DMS153 (cell line): Measurements from ENCODE around the gene TAF15.

Experiments used
- DNase-seq: peaks from one replicate; lab custom pipeline; 2025; lab: John Stamatoyannopoulos, UW

The TAF15 gene

DNA sequence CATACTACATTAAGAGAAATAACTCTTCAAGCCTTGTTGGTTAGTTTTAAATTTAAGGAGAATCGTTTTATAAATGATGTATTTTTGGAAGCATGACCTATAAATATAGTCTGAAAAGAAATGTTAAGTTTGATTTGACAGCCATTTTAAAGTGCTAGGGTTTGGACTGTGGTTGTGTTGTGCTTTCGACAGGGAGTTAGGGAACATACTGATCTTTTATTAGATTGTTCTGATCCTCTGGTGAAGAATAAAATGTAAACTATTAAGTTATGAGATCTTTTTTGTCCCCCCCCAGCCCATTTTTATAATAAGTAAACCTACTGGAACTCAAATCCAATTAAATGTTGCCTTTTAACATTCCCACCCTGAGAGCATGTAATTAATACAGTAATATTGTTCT, 12.0 kb downstream of the TAF15 start:
- no peak for DNase-seq

DNA sequence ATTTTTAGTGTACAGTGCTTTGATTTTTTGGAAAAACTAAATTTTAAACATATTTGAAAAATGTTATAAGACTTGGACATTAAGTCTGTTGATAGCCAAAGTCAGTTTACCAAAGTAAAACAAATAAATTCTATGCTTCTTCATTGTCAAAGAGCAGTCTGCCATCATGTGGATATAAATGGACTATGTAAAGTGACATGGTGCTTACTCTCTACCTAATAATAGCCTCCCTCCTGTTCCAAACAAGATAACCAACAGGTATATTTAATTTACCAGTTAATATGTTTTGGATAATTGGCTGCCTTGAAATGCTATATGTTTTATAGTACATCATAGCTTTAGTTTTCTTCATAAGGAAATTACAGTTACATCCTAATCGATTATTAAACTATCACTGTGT, 15.9 kb downstream of the TAF15 start:
- no peak for DNase-seq

DNA sequence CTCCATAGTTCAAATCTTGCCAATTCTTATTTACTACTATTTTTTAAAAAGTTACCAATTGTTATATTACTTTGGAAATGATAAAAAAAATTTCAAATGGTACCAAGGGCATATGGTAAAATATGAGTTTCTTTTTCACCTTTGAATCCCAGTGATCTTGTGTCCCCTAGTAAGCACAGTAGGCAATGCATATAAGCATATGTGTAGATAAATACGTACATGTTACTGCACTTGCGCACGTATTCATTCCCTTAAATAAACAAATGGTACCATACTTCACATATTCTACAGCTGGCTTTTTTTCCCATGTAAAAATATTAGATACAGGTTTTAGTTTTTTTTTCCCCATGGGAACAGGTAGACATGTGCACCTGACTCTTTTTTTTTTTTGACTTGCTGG, 31.8 kb downstream of the TAF15 start:
- DNase-seq: no peak

DNA sequence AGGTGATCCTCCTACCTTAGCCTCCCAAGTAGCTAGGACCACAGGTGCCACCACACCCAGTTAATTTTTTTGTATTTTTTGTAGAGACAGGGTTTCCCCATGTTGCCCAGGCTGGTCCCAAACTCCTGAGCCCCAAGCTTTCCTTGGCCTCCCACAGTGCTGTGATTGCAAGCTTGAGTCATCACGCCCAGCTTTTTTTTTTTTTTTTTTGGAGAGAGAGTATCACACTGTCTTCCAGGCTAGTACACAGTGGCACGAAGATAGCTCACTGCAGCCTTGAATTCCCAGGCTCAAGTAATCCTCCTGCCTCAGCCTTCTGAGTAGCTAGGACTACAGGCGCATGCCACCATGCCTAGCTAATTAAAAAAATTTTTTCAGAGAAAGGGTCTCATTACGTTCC, 32.2 kb downstream of the TAF15 start:
- DNase-seq: no peak

DNA sequence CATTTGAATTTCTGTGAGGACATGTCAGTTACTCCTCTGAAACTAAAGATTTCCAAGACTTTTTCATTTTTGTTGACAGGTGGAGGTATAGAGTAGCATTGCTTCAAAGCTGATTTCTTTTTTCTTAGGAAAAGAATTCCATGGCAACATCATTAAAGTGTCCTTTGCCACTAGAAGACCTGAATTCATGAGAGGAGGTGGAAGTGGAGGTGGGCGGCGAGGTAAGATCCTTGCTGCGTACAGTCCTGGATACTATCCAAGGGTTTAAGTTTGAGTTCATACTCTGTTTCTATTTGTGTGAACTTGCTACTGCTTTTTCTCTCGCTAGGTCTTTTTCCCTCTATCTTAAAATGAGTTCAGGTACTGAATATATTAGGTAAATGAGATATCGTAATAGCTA, 33.0 kb downstream of the TAF15 start:
- DNase-seq: no peak

DNA sequence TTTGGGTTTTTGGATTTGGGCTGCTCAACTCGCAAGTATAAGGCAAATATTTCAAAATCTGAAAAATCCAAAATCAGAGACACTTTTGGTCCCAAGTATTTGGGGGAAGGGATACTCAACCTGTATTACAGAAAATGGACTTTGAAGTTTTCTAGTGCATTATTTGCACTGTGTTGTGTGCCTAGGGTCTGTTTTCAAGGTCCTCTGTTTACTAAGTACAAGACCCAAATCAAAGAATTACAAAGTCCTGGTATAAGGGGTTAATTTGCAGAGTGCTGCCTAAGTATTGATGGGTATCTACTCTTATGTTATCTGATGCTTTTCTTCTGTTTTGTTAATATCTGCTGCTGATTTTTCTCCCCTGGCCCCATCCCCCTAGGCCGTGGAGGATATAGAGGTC, 34.4 kb downstream of the TAF15 start:
- no peak for DNase-seq

DNA sequence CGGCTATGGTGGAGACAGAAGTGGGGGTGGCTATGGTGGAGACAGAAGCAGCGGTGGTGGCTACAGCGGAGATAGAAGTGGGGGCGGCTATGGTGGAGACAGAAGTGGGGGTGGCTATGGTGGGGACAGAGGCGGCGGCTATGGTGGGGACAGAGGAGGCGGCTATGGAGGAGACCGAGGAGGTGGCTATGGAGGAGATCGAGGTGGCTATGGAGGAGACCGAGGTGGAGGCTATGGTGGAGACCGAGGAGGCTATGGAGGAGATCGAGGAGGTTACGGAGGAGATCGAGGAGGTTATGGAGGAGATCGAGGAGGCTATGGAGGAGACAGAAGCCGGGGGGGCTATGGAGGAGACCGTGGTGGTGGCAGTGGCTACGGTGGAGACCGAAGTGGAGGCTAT, 35.3 kb downstream of the TAF15 start:
- DNase-seq: no peak

DNA sequence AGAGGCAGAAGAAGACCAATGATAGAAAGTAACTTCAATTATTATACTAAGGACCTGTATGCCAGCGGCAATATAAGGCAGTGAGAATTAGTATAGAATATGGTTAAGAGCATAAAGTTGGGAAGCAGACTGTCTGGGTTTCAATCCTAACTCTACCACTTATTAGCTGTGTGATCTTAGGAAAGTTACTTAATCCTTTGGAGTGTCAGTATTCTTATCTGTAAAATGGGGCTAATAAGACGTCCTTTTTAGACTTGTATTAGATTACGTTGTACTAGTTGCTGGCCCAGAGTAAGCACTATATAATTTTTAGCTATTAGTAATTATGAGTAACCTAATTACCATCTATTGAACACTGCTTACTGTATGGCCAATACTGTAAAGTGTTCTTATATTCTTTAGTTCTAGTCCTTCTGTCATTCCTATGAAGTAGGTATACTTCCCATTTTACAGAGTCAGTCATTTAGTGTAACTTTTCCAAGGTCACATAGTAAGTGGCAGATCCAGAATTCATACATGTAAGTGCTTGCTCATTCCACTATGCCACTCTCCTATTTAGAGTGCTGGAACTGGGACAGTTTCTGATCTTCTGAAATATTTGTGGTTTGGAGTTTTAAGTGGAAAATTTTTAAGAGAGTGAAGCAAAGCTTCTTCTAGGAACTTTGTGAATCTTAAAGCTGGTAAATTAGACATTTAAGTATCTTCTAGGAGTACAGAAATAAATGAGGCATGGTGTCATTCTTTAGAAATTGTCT, 36.9 kb downstream of the TAF15 start:
- no peak for DNase-seq

DNA sequence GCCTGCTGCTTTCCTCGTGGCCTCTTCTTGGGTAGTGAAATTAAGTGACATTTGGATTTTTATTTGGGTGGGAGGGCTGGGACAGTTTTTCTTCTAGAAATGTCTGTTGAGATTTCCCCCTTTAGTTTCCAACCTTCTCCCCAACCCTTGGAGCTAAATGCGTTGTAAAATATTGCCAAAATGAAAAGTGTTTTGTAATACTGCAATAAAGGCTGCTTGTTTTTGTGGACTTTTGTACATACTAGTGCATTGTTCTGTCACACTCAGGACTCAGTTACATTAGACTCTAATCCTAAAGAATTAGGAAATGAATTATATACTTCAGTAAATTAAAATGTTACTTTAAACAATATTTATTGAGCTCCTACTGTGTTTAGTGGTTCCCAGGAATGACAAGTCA, 37.7 kb downstream of the TAF15 start:
- DNase-seq: no peak

DNA sequence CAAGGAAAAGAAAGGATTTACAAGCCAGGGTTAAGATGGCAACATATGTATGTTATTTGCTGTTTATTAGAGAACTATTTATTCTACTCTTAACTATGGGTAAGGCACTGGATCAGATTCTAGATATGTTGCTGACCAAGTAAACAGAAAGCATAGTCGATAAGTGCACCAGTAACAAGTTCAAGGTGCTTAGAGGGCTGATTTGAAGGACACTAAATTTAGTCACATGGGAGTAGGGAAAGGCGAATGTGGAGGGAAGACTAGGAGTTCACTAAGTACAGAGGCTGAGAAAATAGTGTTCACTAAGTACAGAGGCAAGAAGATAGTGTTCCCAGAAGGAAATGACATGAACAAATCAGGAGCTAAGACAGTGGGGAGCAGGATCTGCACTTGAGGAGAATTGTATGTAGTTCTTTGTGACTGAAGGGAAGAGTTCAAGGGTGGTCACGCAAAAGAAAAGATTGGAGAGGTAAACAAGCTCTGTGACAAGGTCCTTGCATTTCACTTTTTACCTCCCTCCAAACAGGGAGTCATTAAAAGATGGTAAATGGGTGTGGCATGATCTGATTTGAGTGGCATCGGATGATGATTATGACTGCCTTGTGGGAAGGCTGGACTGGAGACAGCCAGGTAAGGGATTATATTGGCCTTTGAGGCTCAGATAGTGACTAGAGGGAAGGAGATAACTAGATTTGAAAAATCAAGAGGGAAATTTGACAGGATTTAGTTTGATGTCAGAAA, 38.5 kb downstream of the TAF15 start:
- DNase-seq: no peak

DNA sequence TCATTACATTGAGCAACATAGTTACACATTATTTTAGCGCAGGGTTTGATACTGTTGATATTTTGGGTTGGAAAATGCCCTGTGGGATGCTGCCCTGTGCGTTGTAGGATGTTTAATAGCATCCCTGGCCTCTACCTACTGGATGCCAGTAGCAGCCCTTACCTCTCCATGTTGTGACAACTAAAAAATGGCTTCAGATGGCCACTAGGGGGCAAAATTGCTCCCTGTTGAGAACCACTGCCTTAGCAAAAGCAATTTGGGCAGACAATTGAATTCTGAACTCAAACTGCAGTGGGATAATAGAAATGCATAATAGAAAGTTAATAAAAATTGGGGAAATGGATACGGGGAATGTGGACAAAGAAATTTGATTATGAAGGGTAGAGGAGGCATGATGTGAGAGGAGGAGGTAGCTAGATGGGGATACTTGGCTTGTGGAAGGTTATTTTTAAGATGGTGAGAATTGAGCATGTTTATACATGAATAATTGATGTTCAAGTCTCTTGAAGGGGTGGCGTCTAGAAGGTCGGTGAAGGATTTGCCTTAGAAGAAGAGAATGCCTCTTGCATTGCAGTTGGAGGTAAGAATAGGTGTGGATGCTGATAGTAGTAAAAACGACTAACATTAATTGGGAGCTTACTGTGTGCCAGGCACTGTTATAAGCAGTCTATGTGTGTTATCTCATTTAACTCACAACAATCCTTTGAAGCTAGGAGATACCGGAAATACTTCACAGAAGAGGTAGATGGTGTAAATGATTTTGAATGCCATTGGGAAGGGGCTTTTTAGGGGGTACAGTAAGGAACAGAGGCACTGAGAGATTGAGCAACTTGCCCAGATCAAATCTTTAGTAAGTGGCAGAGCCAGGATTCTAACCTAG, 40.4 kb downstream of the TAF15 start:
- DNase-seq: peak; percentile 29

DNA sequence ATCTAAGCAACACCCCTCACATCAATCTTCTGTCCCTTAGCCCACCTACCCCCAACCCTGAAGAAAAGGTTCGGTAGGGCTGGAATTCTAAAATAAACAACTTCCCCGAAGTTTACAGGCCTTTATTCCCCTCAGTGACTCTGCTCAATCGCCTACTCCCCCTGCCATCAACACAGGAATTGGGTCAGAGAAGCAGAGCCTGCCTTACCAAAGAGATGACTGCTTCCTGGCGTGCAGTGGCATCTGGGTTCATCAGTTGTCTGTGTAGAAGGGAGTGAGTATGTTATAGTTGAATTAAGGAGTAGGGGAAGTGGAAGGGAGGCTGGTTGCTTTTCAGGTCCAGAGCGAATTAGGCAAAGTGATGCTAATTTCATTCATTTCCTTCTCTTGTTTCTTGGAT, 46.7 kb downstream of the TAF15 start:
- no peak for DNase-seq

DNA sequence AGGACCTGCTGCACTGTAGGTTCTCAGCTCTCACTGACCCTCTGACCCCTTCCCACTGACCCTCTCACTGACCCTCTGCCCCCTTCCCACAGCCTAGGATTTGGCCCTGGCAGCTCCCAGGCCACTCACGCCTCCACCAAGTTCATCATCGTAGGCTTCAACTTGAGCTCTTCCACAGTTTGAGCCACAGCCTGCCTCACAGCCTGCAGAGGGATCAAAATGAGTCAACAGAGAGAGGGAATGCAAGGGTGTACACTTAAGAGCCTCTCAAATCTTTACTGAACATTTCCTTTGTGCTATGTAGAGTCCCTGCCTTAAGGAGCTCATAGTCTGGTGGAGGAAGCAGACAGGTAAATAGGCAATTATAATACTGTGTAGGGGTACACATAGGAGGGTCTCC, 47.3 kb downstream of the TAF15 start:
- no peak for DNase-seq

DNA sequence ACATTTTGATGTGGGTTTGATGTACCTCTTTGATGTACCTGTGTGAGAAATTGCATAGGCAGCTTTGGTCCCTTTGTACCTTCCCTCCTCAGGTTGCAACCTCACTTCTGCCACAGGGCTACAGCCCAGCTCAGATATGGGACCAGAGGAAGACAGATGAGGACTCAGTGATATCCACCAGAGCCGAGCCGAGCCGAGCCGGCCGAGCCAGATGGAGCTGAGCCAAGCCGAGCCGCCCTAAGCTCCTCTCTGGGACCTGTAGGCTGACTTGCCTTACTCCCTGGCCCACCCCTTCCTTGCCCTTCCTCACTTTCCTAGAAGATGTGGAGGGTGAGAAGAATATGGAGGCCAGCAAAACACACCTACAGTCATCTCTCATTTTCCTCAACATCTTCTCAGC, 55.6 kb downstream of the TAF15 start:
- DNase-seq: no peak

DNA sequence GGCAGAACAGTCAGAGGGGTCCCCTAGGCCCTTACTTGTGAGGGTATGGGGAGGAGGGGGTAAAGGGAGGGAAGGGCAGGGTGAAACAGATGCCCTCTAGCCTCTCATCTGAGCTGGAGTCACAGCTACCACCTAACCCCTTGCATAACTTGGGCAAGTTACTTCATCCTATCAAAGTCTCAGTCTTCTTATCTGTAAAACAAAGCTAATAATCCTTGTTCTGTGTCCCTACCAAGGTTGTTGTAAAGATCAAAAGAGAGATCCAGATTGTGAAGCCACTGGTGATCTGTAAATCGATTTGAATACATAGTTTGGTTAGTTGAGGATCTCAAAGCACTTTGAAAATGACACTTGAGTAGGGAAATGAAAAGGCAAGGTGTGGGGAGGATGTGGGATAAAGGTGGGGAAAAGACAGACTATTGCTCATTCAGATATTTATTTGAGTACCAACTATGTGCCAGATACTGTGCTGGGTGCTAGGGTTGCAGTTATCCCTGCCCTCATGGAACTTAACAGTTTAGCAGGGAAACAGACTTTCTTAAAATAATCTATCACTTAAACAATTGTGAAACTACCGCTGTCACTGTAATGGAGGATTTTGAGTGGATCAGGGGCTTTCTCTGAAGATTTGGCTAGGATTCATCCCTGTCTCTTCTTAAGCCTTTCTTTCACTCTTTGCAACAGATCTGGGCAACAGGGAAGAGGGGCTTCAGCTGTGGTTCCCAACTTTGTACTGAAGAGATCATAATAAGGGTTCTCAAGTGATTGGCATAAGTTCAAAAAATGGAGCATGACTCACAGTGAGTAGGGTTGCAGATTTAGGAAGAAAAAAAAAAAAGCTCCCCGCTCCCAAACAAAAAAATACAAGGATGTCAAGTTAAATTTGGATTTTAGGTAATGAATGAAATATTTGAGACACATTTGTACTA, 56.4 kb downstream of the TAF15 start:
- no peak for DNase-seq

DNA sequence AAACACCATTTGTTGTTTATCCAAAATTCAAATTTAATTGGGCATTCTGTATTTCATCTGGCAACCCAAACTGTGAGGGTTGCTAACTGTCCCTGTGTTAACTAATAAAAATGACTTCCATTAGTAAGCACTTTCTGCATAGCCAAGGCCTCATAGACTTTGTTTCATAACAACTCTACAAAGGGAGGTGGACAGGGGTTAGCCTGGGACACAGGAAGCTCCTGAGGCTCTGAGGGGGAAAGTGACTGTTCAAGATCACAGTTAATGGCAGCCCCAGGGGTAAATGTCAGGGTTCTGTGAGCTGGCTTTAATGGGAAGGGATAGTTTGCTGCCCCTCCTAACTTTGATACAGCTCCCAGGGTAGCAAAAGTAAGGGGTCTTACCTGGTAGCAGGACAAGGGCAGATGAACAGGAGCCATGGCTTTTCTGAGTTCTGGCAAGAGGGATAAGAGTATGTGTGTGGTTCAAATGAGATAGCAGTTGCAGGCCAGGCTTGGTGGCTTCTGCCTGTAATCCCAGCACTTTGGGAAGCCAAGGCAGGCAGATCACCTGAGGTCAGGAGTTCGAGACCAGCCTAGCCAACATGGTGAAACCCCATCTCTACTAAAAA, 57.2 kb downstream of the TAF15 start:
- DNase-seq: no peak

DNA sequence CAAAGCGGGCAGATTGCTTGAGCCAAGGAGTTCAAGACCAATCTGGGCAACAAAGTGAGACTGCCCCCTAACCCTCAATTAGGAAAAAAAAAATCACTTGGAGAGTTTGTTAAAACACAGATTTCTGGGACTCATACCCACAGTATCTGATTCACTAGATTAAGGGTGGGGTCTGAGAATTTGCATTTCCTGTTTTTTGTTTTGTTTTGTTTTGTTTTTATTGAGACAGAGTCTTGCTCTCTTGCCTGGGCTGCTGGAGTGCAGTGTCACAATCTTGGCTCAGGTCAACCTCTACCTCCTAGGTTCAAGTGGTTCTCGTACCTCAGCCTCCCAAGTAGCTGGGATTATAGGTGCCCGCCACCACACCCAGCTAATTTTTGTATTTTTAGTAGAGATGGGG, 58.3 kb downstream of the TAF15 start:
- DNase-seq: no peak

DNA sequence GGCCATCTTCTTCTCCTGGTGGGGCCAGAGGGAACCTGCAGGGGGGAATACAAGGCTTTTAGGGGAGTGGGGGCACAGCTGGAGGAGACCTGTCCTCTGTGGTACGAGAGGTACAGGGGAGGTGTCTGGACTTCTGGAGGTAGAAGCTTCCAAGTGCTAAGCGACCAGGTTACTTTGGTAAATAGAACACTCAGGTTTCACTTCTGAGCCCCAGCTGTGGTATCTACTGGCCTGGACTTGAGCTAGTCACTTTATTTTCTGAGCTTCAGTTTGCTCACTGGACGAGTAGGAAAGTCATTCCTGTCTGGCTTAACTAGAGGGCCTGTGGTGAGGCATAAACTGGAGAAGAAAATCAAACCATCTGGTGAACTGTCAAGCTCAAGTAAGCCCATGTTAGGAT, 59.5 kb downstream of the TAF15 start, which contains the start of gene HEATR9:
HEATR9 (minus strand) TSS at position 155 of the 400 bp plus-strand sequence; CDS start at position 6, 149 bp downstream.
- no peak for DNase-seq

DNA sequence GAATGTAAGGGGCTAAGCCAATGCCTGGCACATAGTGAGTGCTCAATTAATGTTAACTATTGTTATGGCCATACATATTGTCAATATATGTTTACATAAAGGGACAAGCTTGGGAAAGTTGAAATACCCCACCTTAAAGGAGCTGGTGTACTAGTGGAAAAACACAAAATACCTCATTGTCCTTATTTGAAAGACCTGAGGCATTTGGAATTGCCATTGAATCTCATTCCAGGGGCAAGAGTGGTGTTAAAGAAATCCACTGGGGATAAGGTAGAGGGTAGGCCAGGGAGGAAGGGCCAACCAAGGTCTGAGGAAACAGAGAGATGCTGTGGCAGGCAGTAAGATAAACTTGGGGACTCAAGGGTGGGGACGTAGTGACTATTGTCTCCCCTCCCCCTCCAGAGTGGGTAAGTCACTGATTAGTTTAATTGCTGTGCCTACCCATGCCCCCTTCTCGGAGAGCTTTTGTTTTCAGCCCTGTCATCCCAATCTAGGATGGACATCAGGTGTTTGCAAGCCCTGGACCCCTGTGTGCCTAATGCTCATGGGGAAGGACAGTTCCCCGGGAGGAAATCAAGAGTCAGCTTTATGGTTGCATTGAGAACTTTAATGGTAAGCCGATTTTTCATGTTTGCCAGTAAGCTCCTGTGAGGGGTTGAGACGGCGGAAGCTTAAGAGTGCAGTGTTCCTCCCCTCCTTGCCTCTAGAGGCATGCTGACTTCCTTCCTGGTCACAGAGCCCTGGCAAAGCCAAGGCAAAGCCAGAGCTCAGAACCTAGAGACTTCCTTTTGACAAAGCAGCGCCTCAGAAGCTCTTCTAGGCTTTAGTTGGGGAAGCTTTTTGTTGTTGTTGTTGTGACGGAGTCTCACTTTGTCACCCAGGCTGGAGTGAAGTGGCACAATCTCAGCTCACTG, 61.9 kb downstream of the TAF15 start:
- no peak for DNase-seq
